Nephron (organoid): Measurements from ENCODE around the gene JAZF1.

ENCODE experiments used
- H3K27ac Mint-ChIP-seq, 3 experiments: 2 replicates each; pipeline ENCODE4 v1.8.0; 2020; ENCODE audit warnings: mixed read lengths in 3 of 3, mild to moderate bottlenecking in 2 of 3, moderate library complexity in 1 of 3
- H3K27me3 Mint-ChIP-seq: 2 replicates; pipeline ENCODE4 v1.8.0; 2021; ENCODE audit warnings: low read depth, mild to moderate bottlenecking, moderate library complexity, mixed read lengths
- H3K36me3 Mint-ChIP-seq: 2 replicates; pipeline ENCODE4 v1.8.0; 2020; ENCODE audit warnings: low read depth, mixed read lengths
- H3K4me1 Mint-ChIP-seq: 2 replicates; pipeline ENCODE4 v1.8.0; 2020; ENCODE audit warnings: mixed read lengths
- H3K4me3 Mint-ChIP-seq, 3 experiments: 2 replicates each; pipeline ENCODE4 v1.8.0; 2020; ENCODE audit warnings: mild to moderate bottlenecking in 3 of 3, mixed read lengths in 3 of 3, moderate library complexity in 2 of 3
- H3K9me3 Mint-ChIP-seq: 2 replicates; pipeline ENCODE4 v1.8.0; 2020; ENCODE audit warnings: mixed read lengths
- TF ChIP-seq, protein P1 (sequence below), 3 experiments: fragments of 200-600 bp; sonication (generic); IDR thresholded peaks; one replicate each; pipeline ENCODE4 v1.5.0; 2021; ENCODE audit warnings: antibody characterized with exemption in 3 of 3; ENCODE audit not compliant: unreplicated experiment in 3 of 3

The JAZF1 gene

DNA sequence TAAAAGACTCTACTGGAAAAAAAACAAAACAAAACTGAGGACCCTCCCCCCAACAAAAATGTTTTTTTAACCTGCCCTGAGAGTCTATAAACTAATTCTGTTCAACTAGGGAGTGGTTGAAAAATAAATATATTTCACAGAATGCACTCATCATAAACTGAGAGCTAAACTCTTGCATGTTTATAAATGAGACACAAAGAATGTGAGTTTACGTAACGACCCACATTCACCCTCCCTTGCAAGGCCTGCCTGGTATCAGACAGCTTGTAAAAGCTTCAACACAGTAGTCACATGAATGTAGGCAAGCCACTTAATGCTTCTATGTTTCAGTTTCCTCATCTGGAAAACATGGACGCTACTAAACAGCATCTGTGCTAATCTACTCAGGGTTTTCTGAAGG lies 50.3 kb downstream of the JAZF1 start:
- H3K27ac Mint-ChIP-seq, result peak overlapping the region in 1 of 3 experiments; percentile 53
- no peaks in the 10 kb centered on the region for H3K9me3 Mint-ChIP-seq
- H3K4me1 Mint-ChIP-seq, result peaks cover 33% of the 10 kb centered on the region
- H3K36me3 Mint-ChIP-seq, result no peaks in the 10 kb centered on the region
- no peak overlapping the region for H3K4me3 Mint-ChIP-seq
- TF ChIP-seq, protein P1, sequence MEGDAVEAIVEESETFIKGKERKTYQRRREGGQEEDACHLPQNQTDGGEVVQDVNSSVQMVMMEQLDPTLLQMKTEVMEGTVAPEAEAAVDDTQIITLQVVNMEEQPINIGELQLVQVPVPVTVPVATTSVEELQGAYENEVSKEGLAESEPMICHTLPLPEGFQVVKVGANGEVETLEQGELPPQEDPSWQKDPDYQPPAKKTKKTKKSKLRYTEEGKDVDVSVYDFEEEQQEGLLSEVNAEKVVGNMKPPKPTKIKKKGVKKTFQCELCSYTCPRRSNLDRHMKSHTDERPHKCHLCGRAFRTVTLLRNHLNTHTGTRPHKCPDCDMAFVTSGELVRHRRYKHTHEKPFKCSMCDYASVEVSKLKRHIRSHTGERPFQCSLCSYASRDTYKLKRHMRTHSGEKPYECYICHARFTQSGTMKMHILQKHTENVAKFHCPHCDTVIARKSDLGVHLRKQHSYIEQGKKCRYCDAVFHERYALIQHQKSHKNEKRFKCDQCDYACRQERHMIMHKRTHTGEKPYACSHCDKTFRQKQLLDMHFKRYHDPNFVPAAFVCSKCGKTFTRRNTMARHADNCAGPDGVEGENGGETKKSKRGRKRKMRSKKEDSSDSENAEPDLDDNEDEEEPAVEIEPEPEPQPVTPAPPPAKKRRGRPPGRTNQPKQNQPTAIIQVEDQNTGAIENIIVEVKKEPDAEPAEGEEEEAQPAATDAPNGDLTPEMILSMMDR (IDR thresholded peaks at IDR 0.05; ENCODE audit: unreplicated experiment in 3 of 3), result no peak
- no peaks in the 10 kb centered on the region for H3K27me3 Mint-ChIP-seq

DNA sequence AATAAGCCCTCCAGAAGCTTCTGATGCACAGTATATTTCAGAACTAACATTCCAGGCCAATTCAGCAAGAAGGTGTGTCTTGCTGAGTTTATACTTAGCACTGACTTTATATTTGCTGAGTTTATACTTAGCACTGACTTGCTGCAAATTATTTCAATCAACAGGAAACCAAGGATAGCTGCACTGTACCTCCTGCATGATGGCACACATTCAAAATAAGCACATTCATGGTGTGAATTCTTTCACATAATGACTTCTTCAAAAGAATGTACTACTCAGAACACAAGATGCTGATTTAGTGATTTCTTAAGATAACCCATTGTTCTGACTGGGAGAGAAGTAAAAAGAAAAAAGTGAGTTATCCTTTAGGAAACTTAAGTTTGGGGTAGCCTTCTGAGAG lies 52.0 kb downstream of the JAZF1 start:
- Mint-ChIP-seq H3K4me3 (no peak overlapping the region), H3K4me1 (peaks cover 24% of the 10 kb centered on the region), H3K9me3 (no peaks in the 10 kb centered on the region), H3K27me3 (no peaks in the 10 kb centered on the region), H3K27ac (no peak overlapping the region), H3K36me3 (no peaks in the 10 kb centered on the region)
- TF ChIP-seq, protein P1 (IDR thresholded peaks at IDR 0.05; ENCODE audit: unreplicated experiment in 3 of 3), result no peak

DNA sequence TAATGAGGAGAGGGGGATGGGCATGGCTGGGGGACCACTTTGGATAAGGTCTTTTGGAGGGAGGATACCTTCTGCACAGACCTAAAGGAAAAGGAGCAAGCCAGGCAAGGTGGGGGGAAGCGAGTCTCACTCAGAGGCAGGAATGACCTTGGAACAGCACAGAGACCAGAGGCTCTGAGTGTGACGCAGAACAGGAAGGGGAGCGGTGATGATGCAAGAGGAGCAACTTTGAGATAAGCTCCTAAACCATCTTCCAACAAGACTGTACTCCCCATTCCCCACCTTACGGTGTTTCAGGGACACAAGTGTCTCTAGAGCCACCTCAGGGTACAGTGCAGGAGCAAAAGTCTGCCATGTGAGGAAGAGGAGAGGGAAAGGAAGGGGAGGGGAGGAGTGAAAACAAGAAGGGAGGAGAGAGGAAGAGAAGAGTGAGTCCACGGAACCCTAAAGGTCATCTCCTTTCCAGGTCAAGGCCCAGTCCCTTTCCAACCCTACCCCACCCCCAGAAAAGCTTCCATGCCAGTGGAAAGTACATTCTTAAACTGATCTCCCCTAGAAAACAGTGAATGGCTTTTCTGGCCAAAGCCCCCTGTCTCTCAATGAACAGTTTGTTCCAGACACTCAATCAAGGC lies 54.1 kb downstream of the JAZF1 start:
- Mint-ChIP-seq H3K9me3 (no peaks in the 10 kb centered on the region), H3K4me1 (peaks cover 23% of the 10 kb centered on the region), H3K27ac (peak overlapping the region in 1 of 3 experiments; percentile 6), H3K27me3 (no peaks in the 10 kb centered on the region), H3K4me3 (no peak overlapping the region), H3K36me3 (no peaks in the 10 kb centered on the region)
- TF ChIP-seq, protein P1 (IDR thresholded peaks at IDR 0.05; ENCODE audit: unreplicated experiment in 3 of 3), result no peak

DNA sequence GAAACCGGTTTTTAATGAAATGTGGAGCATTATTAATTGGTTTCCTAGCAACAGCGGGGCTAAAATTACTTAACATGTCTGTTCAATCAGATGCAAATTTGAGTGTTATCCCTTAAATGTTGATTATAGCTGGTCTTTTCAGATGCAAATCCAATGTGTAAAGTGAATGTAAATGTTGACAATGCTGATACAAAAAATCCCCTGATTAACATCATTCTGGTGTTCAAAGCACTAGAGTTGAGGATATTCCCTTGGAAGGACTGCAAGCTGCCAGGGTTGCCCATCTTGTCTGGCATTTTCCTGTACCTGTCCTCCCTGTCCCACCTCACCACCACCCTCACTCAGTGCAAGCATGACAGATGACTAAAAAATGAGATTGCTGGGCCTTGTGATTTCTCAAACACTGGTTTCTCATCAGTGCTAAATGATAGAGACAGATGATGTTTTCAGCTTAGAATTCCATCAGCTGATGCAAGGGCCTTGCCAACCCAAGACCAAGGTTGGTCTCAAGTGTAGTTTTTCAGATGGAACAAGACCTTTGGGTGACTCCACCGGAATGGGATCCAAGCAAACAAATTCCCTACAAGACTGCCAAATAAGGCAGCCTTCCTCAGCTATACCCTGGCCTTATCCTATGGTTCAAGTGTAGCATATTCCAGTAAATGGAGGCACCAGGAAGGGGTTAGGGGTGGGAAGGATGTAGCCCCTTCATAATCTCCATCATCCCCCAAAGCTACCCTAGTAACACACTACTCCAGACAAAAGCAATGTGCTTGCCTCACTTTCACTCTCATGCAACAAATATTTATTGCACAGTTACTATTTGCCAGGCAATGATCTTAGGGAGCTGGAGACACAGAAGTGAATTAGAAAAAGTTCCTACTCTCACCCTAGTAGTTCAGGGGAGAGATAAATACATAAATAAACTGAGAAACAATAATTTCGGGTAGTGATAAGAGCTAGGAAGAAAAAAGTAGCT lies 54.9 kb downstream of the JAZF1 start:
- Mint-ChIP-seq H3K36me3 (no peaks in the 10 kb centered on the region), H3K4me3 (no peak overlapping the region), H3K4me1 (peaks cover 25% of the 10 kb centered on the region), H3K27me3 (no peaks in the 10 kb centered on the region), H3K9me3 (no peaks in the 10 kb centered on the region), H3K27ac (peak overlapping the region in 1 of 3 experiments; percentile 6)
- TF ChIP-seq, protein P1 (IDR thresholded peaks at IDR 0.05; ENCODE audit: unreplicated experiment in 3 of 3), result no peak

DNA sequence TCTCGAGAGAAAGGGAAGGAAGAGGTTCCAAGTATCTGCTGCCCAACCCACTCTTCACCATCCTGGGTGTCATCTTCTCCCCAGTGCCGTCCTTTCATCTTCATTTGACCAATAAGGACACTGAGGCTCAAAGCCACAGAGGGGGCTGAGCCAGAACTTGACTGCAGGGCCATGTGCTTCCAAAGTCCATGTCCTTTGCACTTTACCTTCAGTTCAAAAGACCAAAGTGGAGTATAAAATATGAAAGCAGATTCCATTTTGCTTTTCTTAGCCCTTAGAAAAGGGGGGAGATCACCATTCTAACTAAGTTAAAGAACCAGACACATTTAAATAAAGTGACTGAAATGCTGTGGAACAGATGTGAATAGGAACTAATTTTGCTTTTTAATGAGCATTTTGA lies 56.2 kb downstream of the JAZF1 start:
- H3K4me1 Mint-ChIP-seq, result peaks cover 25% of the 10 kb centered on the region
- H3K4me3 Mint-ChIP-seq, result no peak overlapping the region
- no peaks in the 10 kb centered on the region for H3K27me3 Mint-ChIP-seq
- TF ChIP-seq, protein P1 (IDR thresholded peaks at IDR 0.05; ENCODE audit: unreplicated experiment in 3 of 3), result no peak
- no peaks in the 10 kb centered on the region for H3K36me3 Mint-ChIP-seq
- H3K27ac Mint-ChIP-seq, result no peak overlapping the region
- H3K9me3 Mint-ChIP-seq, result no peaks in the 10 kb centered on the region
